ENCODE data around the gene MFSD12.
A peak's percentile ranks its signal among the peaks of the same experiment; 100 is the strongest.
"Not testable (repeated sequence)": the region's sequence is repeated elsewhere in the genome, so short reads cannot be mapped to it uniquely, and the experiment has no call there.

The MFSD12 gene

DNA sequence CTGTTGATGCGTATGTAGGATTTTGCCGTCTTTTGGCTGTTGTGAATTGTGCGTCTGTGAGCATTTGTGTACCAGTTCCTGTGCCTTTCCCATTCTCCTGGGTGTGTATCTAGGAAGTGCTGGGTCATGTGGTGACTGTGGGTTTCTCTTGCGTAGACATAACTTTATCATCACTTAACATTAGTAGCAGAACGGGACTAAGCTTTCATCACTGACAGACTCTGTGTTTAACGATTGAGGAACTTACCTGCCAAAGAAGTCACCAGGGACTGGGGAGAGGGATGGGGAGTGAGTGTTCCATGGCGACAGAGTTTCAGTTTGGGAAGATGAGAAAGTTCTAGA lies 36.3 kb downstream of the MFSD12 start:
- DNase-seq: peak; percentile 23

DNA sequence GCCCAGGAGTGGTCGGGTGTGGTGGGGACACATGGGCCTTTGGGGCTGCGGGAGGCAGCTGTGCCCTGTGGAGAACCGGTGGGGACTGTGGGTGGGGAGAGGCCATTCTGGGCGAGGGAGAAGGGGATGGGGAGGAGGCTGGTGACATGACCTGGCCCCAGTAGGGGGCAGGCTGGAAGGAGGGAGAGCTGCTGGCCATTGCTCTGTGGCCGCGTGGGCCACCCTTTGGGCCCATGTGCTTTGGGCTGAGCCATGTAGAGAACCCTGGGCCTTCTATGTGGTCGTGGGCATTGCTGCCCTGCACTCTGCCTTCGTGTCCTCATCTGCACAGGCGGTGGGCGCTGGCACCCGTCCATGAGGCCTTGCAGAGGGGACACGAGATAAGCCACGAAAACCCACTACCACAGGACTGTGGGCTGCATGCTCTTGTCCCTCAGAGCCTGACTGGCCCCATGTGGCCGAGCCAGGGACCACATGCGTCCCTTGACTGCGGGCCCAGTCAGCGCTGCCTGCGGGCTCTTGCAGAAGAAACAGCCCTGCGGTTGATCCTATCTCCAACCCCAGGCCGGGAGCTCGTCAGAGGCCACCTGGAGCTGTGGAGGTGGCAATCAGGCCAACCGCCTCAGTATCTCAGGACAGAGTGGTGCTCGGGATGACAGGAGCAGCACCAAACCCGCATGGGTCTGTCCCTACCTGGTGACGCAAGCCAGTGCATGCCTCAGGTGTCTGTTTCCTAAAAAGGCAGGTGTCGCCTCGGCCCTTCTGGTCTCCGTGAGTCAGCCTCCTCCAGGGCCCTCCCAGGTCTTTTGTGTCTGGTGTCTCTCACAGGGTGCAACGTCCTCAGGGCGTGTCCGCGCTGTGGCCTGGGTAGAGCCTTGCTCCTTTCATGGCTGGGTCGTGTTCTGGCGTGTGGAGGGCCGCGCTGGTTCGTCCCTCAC lies 37.0 kb downstream of the MFSD12 start:
- no peak for DNase-seq

DNA sequence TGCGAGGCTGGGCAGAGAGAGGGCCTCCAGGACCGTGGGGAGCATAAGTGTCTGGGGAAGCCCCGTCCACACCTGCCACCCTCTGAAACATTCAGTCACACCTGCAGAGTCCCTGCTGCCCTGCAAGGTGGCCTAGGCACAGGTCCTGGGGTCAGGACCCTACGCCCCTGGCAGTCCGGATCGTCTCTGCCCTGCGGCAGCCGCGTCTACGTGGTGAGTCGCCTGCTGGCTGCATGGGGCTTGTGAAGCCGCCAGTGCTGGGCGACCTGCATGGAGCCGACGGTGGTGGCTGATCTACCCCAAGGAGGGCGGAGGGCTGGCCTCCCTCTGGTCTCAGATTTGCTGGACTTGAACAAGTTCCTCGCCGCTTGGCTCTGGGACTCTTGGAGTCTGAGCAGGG lies 38.3 kb downstream of the MFSD12 start:
- DNase-seq: no peak

DNA sequence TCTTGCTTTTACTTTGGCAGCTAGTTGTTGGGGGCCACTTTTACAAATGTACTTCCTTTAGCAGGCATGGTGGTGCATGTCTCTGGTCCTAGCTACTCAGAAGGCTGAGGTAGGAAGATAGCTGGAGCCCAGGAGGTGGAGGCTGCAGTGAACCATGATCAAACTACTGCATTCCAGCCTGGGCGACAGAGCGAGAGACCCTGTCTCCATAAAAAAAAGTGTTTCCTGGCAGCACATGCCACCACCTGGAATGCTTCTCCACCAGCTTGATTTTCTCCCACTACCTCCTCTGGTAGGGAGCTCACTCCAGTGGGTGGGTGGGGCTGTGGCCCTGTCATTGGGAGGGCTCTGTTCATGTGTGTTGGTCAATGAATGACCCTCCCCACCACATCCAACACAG lies 38.7 kb downstream of the MFSD12 start:
- no peak for DNase-seq

DNA sequence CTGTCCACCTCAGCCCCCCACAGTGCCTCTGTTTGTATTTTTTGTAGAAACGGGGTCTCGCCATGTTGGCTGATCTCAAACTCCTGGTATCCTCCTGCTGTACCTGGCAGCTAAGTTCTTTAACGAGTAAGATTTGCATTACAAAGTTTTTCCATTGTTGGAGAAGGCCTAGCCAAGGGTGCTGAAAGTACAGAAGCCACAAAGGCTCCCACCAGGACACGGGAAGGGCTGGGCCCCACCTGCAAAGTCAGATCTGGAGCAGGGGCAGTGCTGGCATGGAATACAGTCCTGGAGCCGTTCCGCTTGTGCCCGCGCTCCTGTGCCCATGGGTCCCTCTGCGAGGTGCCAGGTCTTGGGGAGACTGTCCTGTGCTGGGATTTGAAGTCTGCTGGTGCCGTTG lies 39.1 kb downstream of the MFSD12 start:
- no peak for DNase-seq

DNA sequence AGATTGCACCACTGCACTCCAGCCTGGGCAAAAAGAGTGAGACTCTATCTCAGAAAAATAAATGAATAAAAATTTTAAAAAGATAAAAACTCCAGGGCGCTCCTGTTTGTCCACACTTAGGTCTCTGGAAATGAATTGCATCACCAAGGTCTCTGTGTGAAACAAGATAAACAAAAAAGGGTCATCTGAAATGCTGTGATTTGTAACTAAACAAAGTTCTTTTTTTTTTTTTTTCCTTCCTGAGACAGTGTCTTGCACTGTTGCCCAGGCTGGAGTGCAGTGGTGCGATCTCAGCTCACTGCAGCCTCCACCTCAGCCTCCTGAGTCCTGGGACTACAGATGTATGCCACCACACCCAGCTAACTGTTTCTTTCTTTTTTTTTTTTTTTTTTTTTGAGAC lies 39.7 kb downstream of the MFSD12 start:
- DNase-seq: no peak

DNA sequence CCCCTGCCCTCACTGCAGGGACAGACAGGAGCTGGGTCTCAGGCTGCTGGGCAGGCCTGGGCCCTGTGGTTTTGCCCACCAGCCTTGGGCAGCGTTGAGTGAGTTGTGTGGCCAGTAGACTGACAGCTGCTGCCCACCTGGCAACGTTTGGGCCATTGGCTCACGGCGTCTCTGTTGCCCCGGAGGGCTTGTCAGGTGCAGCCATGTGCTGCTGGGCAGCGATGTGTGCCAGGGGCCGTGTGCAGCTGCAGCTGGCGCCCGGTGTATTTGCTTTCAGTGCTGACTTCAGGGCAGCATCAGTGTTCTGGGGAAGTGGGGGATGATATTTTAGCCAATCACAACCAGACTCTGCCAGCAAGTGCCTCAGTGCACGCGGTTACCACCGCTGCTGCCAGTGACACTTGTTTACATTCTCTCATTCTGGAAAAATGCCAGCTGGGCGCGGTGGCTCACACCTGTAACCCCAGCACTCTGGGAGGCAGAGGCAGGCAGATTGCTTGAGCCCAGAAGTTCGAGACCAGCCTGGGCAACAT lies 40.6 kb downstream of the MFSD12 start:
- DNase-seq: no peak

DNA sequence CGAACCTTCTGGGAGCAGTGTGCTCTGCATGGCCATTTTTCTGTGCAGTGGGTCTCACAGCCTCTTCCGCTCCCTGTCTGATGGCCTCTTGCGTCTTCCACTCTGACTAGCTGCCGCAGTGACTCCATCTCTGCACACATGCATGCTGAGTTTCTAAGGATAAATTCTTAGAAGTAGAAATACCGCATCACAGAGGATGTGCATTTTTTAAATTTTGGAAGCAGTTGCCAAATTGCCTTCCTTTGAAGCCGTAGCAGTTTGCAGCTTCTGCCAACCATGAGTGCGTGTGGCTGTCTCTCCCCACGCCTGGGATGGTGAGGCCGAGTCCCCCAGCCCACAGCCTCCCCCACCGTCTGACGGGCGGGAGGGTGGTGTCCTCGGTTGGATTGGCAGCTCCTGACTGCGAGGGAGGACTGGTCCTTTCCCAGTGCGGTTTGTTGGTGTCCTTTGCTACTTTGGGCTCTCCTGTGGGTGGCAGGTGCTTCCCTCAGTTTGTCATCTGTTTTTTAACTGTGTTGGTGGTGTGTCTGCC lies 41.4 kb downstream of the MFSD12 start:
- no peak for DNase-seq

DNA sequence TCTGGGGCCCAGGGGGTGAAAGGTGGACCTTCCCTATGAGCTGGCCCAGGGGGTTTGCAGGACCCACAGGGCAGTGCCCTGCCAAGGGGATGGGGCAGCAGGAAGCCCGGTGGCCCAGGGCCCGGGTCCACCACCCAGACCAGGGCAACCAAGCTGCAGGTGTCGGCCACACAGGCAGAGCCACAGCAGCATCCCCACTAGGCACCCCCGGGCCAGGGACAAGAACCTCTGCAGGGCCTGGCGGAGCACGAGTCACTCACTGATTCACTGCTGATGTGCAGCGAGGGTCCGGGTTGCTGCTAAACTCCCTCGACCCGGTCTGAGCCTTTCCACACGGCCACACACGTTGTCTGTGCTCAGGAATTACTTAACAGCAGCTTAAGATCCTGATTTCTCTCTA lies 42.5 kb downstream of the MFSD12 start:
- no peak for DNase-seq

DNA sequence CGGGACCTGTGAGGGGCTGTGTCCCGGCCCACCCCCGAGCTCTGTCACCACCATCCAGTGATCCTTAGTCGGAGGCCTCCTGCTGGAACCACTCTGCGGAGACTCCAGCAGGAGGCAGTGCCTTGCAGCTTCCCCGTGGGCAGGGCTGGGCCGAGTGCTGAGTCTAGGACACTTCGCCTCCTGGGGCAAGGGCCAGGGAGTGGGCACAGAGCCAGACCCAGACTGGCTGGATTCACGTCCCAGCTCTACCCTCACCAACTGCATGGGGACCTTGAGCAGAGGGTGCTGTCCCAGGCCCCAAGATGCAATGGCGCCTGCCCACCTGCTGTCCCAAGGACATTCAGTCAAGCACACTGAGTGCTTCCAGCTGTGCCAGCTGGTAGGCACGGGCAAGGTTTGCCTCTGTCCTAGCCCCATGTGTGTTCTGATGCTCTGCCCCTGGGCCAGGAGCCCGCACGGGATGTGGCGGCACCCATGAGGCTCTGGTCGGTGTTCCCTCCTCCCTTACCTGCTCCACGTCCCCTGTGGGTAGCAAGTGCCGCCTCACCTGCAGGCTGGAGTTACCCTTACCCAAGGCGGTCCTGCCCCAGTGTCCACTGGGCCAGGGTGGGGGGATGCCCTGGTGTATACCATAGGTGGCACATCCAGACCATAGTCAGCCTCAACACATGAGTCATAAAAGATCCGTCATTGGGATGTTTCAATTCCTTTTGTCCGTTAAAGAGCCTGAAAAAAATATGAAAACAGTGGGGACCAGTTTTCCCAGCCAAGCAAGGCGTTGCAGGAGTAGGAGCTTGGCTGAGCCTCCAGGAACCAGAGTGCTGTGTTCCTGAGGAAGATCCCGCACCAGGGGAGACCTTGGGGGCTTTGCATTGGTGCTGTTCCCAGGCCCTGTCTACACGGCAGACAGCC lies 43.9 kb downstream of the MFSD12 start:
- DNase-seq: no peak

DNA sequence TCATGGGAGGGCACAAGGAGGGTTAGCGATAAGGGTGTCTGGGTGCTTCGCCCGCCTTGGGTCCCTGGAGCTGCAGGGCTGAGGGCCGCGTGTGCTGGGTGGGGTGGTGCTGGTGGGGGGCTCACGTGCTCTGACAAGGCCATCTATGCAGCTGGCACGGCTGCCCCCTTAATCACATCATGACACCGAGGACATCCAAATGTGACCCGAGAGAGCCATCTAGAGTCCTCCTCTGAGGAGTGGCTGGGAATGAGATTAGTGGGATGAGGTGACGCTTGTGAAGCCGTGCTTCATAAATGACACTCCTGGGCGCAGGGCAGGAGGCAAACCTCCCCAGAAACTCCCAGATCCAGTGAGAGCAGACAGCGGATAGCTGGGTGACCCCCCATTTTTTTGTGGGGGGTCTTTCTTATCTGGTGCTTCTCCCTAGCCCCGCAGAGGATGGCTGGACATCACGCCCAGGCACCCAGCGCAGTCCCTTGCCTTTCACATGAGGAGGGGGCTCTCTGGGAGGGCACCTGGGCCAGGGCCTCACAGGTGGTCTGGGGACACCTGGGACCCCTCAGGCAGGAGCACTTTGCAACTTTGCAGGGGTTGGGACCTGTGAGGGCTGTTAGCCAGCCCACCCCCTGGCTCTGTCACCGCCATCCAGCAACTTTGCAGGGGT lies 44.7 kb downstream of the MFSD12 start:
- DNase-seq: no peak

DNA sequence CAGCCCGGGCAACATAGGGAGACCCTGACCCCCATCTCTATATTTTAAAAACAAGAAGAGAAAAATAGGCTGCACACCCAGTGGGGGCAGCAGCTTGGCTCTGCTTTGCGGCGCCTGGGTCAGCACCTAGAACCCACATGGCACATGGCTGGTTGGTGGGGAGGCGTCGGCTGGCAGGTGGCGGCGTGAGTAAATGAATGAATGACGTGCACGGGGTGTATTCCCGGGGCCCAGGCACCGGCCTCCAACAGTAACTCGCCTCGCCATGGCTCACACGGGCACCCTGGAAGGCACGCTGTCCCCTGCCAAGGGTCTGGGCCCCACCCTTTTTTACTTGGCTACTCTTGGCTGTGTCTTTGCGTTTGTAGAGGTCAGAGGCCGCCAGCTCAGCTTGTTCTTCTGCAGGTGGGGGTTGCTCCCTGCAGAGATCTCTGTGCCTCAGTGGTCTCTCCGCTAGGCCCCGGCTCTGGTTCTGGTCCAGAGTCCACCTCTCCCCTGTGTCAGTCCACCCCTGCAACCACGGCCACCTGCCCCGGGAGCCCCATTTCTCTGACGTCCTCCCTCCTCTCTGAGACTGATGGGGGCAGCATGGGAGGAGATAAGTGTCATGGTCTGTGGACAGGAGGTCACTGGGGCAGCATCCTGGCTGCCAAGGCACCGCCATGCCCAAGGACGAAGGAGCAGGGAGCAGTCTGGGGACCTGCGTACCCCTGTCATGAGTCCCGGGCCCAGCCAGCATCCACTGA lies 45.7 kb downstream of the MFSD12 start:
- no peak for DNase-seq

DNA sequence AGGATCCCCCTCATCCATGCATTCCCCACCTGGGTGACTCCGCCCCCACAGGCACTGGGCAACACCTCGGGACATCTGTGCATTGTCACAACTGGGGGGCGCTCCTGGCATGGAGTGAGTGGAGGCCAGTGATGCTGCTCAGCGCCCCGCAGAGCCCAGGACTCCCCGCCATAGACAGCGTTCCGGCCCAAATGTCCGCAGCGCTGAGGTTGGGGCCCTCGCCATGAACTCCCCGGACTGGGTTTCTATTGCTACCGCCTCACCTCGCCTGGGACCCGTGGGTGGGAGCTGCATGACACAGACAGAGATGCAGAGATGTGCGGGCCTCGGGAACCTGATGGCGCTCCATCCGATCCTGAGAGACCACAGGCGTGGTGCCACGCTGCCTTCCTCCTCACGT lies 46.7 kb downstream of the MFSD12 start:
- no peak for DNase-seq

DNA sequence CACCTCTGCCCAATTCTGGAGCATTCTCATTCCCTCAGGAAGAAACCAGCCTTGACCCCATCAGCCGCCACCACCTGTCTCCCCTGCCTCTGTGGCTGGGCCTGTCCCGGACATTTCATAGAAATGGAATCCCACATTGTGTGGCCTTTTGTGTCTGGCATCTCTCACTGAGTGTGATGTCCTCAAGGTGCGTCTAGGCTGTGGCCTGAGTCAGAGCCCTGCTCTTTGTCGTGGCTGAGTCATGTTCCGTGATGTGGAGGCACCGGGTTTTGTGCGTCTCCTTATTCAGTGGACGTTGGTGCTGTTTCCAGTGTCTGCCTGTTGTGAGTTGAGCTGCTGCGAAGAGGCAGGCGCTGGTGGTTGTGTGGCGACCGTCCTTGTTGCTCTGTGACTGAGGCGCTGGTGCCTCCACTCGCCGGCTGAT lies 47.8 kb downstream of the MFSD12 start:
- no peak for DNase-seq

DNA sequence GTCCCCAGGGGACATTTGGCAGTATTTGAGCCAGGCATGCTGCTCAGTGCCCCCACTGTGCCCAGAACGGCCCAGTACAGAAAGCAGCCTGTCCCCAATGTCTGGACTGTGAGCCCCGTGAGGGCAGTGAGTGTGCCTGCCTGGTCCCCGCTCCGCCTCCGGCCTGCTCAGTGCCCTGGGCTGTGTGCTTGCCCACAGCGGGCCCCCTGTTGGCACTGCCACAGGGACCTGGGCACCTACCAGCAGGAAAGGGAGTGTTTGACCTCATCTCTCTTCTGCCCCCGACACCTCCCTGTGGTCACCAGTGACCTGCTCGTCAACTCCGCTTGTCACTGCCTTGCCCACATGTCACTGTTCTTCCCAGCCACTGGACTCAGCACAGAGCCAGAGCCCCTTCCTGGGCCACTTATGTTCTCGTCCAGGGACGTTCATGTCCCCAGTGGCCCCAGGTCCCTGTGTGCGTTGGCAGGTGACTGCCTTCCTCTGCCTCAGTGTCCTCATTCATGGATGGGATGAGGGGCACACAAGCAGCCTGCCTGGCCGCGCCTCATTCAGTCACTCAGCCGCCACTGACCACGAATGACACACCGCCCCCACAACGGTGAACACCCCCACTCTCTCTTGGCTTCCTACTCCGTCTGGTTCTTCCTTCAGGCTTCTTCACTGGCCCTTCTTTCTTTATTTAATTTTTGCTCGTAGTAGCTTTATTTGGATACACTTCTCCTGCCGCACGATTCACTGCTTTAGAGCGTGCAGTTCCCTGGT lies 48.4 kb downstream of the MFSD12 start:
- no peak for DNase-seq

DNA sequence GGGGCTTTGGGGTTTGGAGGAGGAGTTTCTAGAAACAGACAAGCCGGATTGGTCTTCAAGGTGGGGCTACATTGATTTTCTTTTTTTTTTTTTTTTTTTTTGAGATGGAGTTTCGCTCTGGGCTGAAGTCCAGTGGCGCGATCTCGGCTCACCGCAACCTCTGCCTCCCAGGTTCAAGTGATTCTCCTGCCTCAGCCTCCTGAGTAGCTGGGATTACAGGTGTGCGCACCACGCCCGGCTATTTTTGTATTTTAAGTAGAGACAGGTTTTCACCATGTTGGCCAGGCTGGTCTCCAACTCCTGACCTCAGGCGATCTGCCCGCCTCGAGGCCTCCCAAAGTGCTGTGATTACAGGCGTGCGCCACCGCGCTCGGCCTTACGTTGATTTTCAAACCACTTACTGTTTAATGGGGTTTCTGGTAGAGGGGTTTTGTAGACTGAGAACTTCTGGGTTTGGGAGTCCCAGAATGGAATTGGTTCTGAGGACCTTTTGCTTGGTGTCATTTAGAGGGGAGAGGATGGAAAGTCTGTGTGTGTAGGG lies 49.2 kb downstream of the MFSD12 start:
- not testable (repeated sequence) for DNase-seq

DNA sequence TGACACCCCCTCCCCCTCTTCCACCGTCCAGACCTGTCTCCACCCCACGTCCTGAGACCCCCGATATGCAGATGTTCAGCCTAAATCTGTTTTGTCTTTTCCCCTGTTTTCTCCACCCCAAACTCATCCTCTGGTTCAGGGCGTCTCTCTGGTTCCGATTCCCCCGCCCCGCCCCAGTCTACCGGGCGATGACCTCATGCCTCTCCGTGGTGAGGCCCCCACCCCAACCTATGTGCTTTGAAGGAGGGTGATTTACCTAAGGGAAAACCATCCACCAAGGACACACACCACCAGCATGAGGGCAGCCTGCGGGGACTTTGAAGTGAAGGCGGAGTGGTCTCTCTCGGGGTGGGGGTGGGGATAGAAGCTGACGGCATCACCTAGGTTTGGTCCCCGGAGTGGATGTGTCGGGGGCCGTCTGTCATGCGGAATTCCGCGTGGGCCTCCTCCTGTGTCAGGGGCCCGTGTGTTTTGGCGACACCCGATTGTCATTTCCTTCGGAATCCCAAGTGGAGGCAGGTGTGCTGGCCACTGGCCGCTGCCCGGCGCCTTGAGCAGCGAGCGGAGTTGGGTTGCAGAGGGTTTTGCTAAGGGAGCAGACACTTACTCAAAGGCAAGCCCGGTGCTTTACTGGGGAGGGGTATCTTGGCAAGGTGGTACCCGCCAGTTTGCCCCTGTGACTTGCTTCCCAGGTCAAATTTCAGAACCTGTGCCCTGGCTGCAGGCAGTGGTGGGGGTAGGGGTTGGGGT lies 49.8 kb downstream of the MFSD12 start:
- no peak for DNase-seq

DNA sequence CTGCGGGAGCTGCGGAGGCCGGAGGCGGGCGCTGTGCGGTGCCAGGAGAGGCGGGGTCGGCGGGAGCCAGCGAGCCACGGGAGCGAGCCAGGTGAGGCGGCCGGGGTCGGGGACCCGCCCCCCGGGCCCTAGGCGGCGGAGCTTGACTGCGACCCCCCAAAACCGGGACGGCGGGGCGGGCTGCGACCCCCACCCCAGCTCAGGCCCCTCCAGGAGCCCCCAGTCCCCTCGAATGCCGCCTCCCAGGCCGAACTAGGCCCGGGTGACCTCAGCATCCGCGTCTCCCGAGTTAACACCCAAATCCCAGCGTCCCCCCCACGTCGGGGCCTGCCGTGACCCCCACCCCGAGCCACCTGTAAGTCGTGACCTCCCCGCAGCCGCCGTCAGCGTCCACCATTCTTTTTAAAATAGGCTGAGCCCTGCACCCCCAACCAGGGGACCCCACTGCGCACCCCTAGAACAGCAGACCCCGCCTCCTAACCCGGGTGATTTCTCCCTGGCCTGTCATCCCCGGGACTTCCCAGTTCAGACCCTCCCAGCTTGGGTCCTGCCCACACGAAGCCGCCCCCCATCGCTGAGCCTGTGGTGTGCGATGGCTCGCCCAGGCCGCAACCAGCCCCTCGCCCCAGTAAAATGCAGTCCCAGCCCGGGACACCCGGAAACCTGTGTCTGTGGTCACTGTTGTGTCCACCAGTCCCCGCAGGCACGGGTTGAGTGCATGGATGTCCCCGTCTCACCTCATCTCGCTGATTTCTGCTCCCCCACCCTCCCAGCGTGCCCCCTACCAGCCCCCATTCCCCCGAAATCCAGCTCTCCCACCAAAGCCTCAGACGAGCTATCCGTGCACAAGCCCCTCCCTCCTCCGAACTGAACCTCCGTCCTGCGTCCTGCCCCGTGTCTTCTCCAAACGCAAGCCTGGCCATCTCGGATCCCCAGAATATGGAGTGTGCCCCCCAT lies 50.7 kb downstream of the MFSD12 start:
- no peak for DNase-seq
